GM23338 (cell line): ENCODE results near the gene YTHDF1. TPM values are rescaled to one million over a fixed set of nuclear protein-coding genes. Genes with fewer than 3 reads are reported as not detected.

Experiments
- ATAC-seq: fragments of 200-7000 bp; cut with Tn5 transposase; 3 replicates; pipeline ENCODE4 v1.9.1; 2020
- DNase-seq: peaks from one replicate; pipeline ENCODE4 v3.0.0-alpha.2; 2015; ENCODE audit warnings: low spot score
- H2AFZ ChIP-seq: fragments of 200-600 bp; sonication (generic); 2 replicates; pipeline ENCODE4 v1.8.0; 2016; ENCODE audit warnings: antibody characterized with exemption, mild to moderate bottlenecking, moderate library complexity
- H3F3A ChIP-seq: fragments of 200-600 bp; sonication (generic); replicated peaks from 2 replicates; pipeline ENCODE4 v1.8.0; 2017; ENCODE audit warnings: antibody characterized with exemption, mixed run types, low read depth
- H3K27ac ChIP-seq: fragments of 200-600 bp; sonication (generic); 2 replicates; pipeline ENCODE4 v1.6.1; 2016; ENCODE audit warnings: low read depth
- H3K27me3 ChIP-seq: fragments of 200-600 bp; sonication (generic); 2 replicates; pipeline ENCODE4 v1.8.0; 2016; ENCODE audit warnings: mild to moderate bottlenecking, mixed run types, moderate library complexity; ENCODE audit not compliant: insufficient read depth
- H3K36me3 ChIP-seq: fragments of 200-600 bp; sonication (generic); 2 replicates; pipeline ENCODE4 v1.8.0; 2016; ENCODE audit warnings: mild to moderate bottlenecking; ENCODE audit not compliant: insufficient read depth
- H3K4me1 ChIP-seq: fragments of 200-600 bp; sonication (generic); 2 replicates; pipeline ENCODE4 v1.8.0; 2016; ENCODE audit warnings: mild to moderate bottlenecking, moderate library complexity; ENCODE audit not compliant: insufficient read depth
- H3K4me2 ChIP-seq: fragments of 200-600 bp; sonication (generic); 2 replicates; pipeline ENCODE4 v1.7.1; 2017; ENCODE audit warnings: mixed run types
- H3K4me3 ChIP-seq: fragments of 200-600 bp; sonication (generic); 2 replicates; pipeline ENCODE4 v1.6.1; 2016; ENCODE audit warnings: mixed run types
- H3K79me2 ChIP-seq: fragments of 200-600 bp; sonication (generic); replicated peaks from 2 replicates; pipeline ENCODE4 v1.8.0; 2017; ENCODE audit warnings: mild to moderate bottlenecking; ENCODE audit not compliant: insufficient read depth
- H3K9me2 ChIP-seq: fragments of 200-600 bp; sonication (generic); 2 replicates; pipeline ENCODE4 v1.8.0; 2017; ENCODE audit not compliant: insufficient read depth
- H4K20me1 ChIP-seq: fragments of 200-600 bp; sonication (generic); replicated peaks from 2 replicates; pipeline ENCODE4 v1.8.0; 2017; ENCODE audit warnings: mild to moderate bottlenecking; ENCODE audit not compliant: insufficient read depth
- H3K27ac Mint-ChIP-seq: 2 replicates; pipeline ENCODE4 v1.8.0; 2020; ENCODE audit warnings: inconsistent platforms, mild to moderate bottlenecking, moderate library complexity, mixed read lengths
- H3K27me3 Mint-ChIP-seq: 3 replicates; pipeline ENCODE4 v1.8.0; 2022; ENCODE audit warnings: low read depth, mild to moderate bottlenecking, moderate library complexity, mixed read lengths, inconsistent platforms; ENCODE audit not compliant: insufficient read depth, poor library complexity
- H3K36me3 Mint-ChIP-seq: 3 replicates; pipeline ENCODE4 v1.8.0; 2021; ENCODE audit warnings: low read depth, mild to moderate bottlenecking, inconsistent platforms, moderate library complexity, mixed read lengths
- H3K4me1 Mint-ChIP-seq: 3 replicates; pipeline ENCODE4 v1.8.0; 2020; ENCODE audit warnings: mild to moderate bottlenecking, inconsistent platforms, mixed read lengths
- H3K4me3 Mint-ChIP-seq: 3 replicates; pipeline ENCODE4 v1.8.0; 2021; ENCODE audit warnings: moderate library complexity, mild to moderate bottlenecking, inconsistent platforms, mixed read lengths
- H3K9me3 Mint-ChIP-seq: 3 replicates; pipeline ENCODE4 v1.8.0; 2020; ENCODE audit warnings: moderate library complexity, mild to moderate bottlenecking, inconsistent platforms, mixed read lengths
- CREB1 ChIP-seq: fragments of 250-450 bp; sonication (Bioruptor Pico); IDR thresholded peaks from 2 replicates; pipeline ENCODE4 v1.5.0; 2020; ENCODE audit warnings: low read depth, mild to moderate bottlenecking, moderate library complexity
- EZH2 ChIP-seq: fragments of 200-600 bp; sonication (generic); IDR thresholded peaks from one replicate; pipeline ENCODE4 v1.8.0; 2017; ENCODE audit warnings: antibody characterized with exemption, mild to moderate bottlenecking, low read depth; ENCODE audit not compliant: unreplicated experiment
- POLR2AphosphoS5 ChIP-seq: IDR thresholded peaks from 2 replicates; pipeline ENCODE4 v1.6.1; 2016; ENCODE audit warnings: antibody characterized with exemption, low read depth
- STAT1 ChIP-seq: IDR thresholded peaks from one replicate; pipeline ENCODE4 v1.6.1; 2016; ENCODE audit warnings: antibody characterized with exemption; ENCODE audit not compliant: unreplicated experiment
- ZNF114 ChIP-seq: fragments of 250-450 bp; sonication (Bioruptor Pico); IDR thresholded peaks from 2 replicates; pipeline ENCODE4 v1.5.0; 2020; ENCODE audit warnings: mild to moderate bottlenecking, moderate library complexity
- ZNF331 ChIP-seq: fragments of 250-450 bp; sonication (Bioruptor Pico); IDR thresholded peaks from 2 replicates; pipeline ENCODE4 v1.5.0; 2020; ENCODE audit warnings: low read depth, mild to moderate bottlenecking, moderate library complexity
- polyA plus RNA-seq: library from polyadenylated mRNA; unstranded; fragments of >200 nt; fragmentation: Nextera tagmentation; extraction: Ambion mirVana; gene quantifications from 2 replicates; pipeline ENCODE4 v1.2.1, GENCODE V29; 2016
- total RNA-seq: library from RNA; depleted of rRNA; stranded (reverse); fragments of >200 nt; shearing (Covaris generic); gene quantifications from 2 replicates; pipeline ENCODE4 v1.2.3, GENCODE V29; 2014
- TF ChIP-seq, protein P1 (sequence below), 2 experiments: fragments of 200-600 bp in 1 of 2; sonication (generic) in 1 of 2; conservative IDR thresholded peaks; 2 replicates each; pipeline versions ENCODE4 v1.5.1 to v1.6.1; 2016 to 2017; ENCODE audit warnings: antibody characterized with exemption in 2 of 2, low read depth in 2 of 2, mild to moderate bottlenecking in 2 of 2, moderate library complexity in 1 of 2

Gene YTHDF1
- total and polyA plus RNA-seq, 2 experiments from 2014 or later = 30.9 to 64.3 TPM

GRCh38 chr20:63230800-63231268, 14.9 kb upstream of the YTHDF1 start:
- ATAC-seq (peak; percentile 74), DNase-seq (peak; percentile 94)
- Mint-ChIP-seq H3K27ac (no peak overlapping the region), H3K4me3 (no peak overlapping the region), H3K27me3 (peaks cover 29% of the 10 kb centered on the region), H3K4me1 (peaks cover 56% of the 10 kb centered on the region), H3K36me3 (no peaks in the 10 kb centered on the region), H3K9me3 (no peaks in the 10 kb centered on the region; the same call in 2 of the 3 replicates)
- Histone ChIP-seq H3K27ac (no peak overlapping the region), H3K27me3 (0 out of 2 replicates have a peak, but pooled peaks cover 3% of the 10 kb centered on the region), H4K20me1 (no peaks in the 10 kb centered on the region), H3K4me3 (no peak overlapping the region), H2AFZ (peak overlapping the region; percentile 94), H3K79me2 (no peaks in the 10 kb centered on the region), H3F3A (peaks cover 7% of the 10 kb centered on the region; the same call in 1 of the 2 replicates), H3K4me1 (peaks cover 36% of the 10 kb centered on the region), H3K36me3 (no peaks in the 10 kb centered on the region), H3K9me2 (no peaks in the 10 kb centered on the region), H3K4me2 (peak overlapping the region; percentile 62)
- no peak for TF ChIP-seq CREB1 (CRISPR knock-in tag)
- TF ChIP-seq, protein P1, sequence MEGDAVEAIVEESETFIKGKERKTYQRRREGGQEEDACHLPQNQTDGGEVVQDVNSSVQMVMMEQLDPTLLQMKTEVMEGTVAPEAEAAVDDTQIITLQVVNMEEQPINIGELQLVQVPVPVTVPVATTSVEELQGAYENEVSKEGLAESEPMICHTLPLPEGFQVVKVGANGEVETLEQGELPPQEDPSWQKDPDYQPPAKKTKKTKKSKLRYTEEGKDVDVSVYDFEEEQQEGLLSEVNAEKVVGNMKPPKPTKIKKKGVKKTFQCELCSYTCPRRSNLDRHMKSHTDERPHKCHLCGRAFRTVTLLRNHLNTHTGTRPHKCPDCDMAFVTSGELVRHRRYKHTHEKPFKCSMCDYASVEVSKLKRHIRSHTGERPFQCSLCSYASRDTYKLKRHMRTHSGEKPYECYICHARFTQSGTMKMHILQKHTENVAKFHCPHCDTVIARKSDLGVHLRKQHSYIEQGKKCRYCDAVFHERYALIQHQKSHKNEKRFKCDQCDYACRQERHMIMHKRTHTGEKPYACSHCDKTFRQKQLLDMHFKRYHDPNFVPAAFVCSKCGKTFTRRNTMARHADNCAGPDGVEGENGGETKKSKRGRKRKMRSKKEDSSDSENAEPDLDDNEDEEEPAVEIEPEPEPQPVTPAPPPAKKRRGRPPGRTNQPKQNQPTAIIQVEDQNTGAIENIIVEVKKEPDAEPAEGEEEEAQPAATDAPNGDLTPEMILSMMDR (conservative IDR thresholded peaks at IDR 0.05; ENCODE audit: low read depth in 2 of 2) = peak; percentile 58 to 75

DNA sequence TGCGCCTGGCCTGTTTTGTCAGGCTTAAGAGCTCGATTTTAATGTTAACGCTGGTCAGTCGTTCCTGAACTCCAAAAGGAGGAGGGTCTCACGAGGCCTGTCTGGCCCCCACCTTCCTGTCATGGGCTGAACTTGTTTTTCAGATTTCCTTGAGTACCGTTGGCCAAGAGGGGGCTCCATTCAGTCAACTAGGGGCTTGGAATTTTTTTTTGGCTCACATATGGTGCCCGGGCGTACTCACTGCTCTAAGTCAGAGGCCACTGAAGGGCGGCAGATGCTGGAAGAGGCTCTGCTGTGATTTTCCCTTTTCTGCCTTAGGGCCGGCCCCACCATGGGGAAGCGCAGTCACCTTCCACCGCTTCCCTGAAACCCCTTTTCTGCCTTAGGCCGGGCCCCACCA, 12.9 kb upstream of the YTHDF1 start:
- Histone ChIP-seq H3K79me2 (no peaks in the 10 kb centered on the region), H3F3A (peaks cover 7% of the 10 kb centered on the region), H3K9me2 (no peaks in the 10 kb centered on the region), H3K4me1 (peaks cover 36% of the 10 kb centered on the region), H2AFZ (peak overlapping the region; percentile 73), H4K20me1 (no peaks in the 10 kb centered on the region), H3K27me3 (0 out of 2 replicates have a peak, but pooled peaks cover 3% of the 10 kb centered on the region), H3K4me3 (peak overlapping the region; percentile 14; the same call in 1 of the 2 replicates), H3K36me3 (no peaks in the 10 kb centered on the region), H3K27ac (no peak overlapping the region), H3K4me2 (peak overlapping the region; percentile 51; the same call in 1 of the 2 replicates)
- H3K9me3 Mint-ChIP-seq = no peaks in the 10 kb centered on the region; the same call in 2 of the 3 replicates
- H3K4me3 Mint-ChIP-seq = peak overlapping the region; percentile 51
- ATAC-seq (peak; percentile 4; the same call in 1 of the 3 replicates), DNase-seq (peak; percentile 65)
- H3K4me1 Mint-ChIP-seq = peaks cover 62% of the 10 kb centered on the region
- TF ChIP-seq, protein P1 (conservative IDR thresholded peaks at IDR 0.05; ENCODE audit: low read depth in 2 of 2) = peak; percentile 29 to 42; a peak in 3 of 4 replicates
- TF ChIP-seq ZNF331 (CRISPR knock-in tag) (no peak), POLR2AphosphoS5 (no peak), CREB1 (CRISPR knock-in tag) (no peak), EZH2 (no peak), STAT1 (no peak), ZNF114 (no peak)
- no peaks in the 10 kb centered on the region for H3K36me3 Mint-ChIP-seq
- no peak overlapping the region for H3K27ac Mint-ChIP-seq
- peaks cover 38% of the 10 kb centered on the region for H3K27me3 Mint-ChIP-seq
